ENCODE measurements around the gene NTM.

GRCh38 chr11:131991606-131992005 is 621.2 kb downstream of the NTM start:
- TF ChIP-seq CTCF (IDR thresholded peaks at IDR 0.05; ENCODE audit: extremely low read depth in 1 of 2, insufficient read depth in 1 of 2, low read depth in 1 of 2, low read length in 2 of 2) (no peak), POLR2A (IDR thresholded peaks at IDR 0.05; ENCODE audit: low read depth, low read length) (no peak), EZH2 (IDR thresholded peaks at IDR 0.05; ENCODE audit: borderline replicate concordance, low read depth, low read length, severe bottlenecking) (no peak), MAX (IDR thresholded peaks at IDR 0.05; ENCODE audit: insufficient read depth, insufficient read length) (no peak), POLR2AphosphoS5 (IDR thresholded peaks at IDR 0.05; ENCODE audit: insufficient read depth, low read depth, low read length) (no peak), JUN (IDR thresholded peaks at IDR 0.05; ENCODE audit: borderline replicate concordance, insufficient read depth, insufficient read length, low read depth) (no peak), FOS (IDR thresholded peaks at IDR 0.05; ENCODE audit: borderline replicate concordance, insufficient read depth, low read length) (no peak), MYC (IDR thresholded peaks at IDR 0.05; ENCODE audit: low read depth, low read length) (no peak), GATA2 (IDR thresholded peaks at IDR 0.05; ENCODE audit: insufficient read depth, insufficient read length, low read depth, low read length) (no peak)

Measured in endothelial cell of umbilical vein (primary cell).